NCI-H1436 treated with DMSO at 0.1 percent for 48 hours (cell line): Measurements from ENCODE around the gene UBLCP1.

Experiments
- DNase-seq: peaks from one replicate; lab custom pipeline; 2025; lab: John Stamatoyannopoulos, UW

The UBLCP1 gene

DNA sequence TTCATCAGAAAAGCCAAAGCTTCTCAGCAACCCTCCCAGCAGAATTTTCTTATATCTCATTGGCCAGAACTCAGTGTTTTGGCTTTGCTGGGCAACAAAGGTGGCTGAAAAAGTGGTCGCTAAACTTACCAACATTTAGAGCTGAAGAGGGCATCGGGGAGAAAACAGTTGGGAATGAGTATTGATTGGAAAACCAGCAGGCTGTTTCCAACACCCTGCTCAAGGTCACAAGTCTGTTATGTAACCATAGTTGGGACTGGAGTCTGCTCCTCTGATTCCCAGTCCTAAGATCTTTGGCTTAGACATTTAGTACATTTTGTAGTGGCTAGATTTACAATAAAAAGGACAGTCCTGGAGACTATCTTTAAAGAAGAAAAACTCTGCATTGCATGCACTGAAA, 50.1 kb downstream of the UBLCP1 start:
- DNase-seq: no peak

DNA sequence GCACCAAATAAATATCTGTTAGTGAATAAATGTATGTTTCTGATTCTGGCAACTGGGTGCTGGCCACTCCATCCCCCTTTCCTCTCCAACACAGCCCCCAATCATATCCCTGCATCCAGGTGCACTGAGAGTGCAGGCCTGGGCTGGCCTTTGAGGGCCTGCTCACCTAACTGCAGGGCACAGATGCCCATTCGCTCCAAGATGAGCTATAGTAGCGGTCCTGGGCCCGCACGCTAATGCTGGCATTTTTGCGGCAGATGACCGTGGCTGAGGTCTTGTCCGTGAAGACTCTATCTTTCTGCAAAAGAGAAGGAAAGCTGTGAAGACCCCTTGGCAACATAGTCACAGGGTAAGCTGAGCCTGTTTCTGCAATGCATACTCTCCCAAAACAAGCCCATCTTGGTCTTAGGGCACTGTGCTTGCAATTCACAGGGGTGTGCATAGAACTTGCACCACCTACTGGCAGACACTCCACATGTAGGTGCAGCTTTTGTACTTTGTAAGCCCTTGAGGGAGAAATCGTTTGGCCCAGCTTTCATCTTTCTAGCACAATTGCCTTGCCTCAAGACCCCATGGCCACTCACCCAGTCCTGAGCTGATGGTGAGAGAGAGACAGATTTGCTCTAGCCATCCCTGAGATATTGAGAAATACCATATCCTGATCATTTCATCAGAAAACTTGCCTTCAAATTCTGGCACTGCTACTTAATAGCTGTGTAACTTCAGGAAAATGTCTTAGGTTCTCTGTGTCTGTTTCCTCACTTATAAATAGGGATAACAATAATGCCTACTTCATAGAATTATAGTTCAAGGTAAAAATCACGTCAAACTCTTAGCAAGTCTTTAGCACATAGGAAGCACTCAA, 53.7 kb downstream of the UBLCP1 start:
- no peak for DNase-seq

- DNase-seq: no peak
Observed at GRCh38 chr5:159317849-159318248, 54.8 kb downstream of the UBLCP1 start.

- DNase-seq: no peak
Observed at GRCh38 chr5:159318448-159318847, 55.4 kb downstream of the UBLCP1 start.

DNA sequence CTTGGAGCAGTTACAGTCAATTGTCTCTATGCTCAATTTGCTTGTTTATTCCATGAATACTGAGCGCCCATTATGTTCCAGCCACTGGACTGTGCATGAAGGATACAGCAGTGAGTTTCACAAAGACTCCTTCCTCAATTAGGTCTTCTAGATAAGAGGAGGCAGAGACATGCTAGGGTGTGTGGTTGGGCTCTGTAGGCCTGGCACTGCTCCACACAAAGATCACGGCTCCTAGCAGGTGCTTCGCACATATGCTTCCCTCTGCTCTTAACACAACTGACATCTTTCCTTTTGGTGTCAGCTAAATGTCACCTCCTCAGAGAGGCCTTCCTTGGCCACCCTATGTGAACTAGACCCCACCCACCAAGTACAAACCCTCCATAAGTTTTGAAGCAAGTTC, 56.3 kb downstream of the UBLCP1 start:
- no peak for DNase-seq

GRCh38 chr5:159319832-159320231, 56.7 kb downstream of the UBLCP1 start:
- no peak for DNase-seq

DNA sequence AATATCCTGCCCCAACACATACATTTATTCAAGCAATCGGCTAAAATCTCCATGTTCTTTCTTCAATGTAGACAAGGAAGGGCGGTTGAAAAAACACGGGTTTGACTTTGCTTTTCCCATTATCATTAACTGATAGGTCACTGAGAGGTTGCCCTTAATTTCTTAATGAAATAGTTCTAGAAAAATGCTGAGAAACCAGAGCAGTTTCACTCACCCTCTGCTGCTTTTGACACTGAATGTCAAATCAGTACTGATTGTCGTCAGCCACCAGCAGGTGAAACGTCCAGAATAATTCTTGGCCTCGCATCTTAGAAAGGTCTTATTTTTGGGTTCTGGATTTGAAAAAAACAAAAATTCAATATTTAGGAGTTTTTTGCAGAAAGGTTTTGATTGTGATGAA, 59.1 kb downstream of the UBLCP1 start:
- no peak for DNase-seq

DNA sequence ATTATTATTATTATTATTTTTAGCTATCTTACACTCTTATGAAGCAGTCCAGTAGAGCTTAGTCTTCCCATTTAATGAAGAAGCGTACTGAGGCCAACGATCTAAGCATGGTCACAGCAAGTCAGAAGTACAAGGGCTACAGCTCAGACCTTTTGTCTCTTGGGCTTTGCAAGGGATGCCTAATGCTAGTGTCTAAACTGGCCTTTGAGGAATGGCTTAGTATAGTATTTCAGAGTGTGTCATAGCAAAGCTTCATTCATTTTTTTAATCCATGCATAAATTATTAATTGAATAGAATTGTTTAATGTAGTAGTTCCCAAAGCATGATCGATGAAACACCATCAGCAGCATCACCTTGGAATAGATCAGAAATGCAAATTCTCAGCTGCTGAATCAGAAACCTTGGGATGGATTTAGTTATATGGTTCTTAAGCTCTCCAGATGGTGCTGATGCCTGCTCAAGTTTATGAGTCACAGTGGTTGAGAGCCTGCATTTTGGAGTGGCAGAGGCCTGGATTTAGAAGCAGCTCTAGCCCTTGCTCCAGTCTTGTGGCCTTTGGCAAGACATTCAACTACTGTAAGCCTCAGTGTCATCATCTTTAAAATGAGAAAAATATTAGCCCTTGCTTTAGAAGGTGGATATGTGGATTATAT, 61.1 kb downstream of the UBLCP1 start:
- no peak for DNase-seq

DNA sequence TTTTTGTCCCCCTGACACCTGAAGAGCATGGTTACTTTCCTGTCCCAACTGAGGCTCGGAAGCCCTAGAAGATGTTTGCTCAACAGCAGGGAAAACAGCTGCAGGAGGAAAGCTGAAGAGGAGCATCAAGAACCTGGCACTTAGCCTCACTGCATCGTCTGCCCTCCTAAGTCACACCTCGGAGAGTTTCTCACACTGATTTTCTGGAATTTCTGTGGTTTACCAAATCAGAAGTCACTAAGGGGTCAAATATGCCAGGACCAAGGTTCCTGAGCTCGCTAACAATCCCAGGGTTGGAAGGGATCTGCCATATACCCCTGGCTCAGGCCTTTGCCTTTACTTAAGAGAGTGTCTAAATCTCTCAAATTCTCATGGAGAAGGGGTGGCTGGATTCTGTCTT, 61.9 kb downstream of the UBLCP1 start:
- DNase-seq: no peak

DNA sequence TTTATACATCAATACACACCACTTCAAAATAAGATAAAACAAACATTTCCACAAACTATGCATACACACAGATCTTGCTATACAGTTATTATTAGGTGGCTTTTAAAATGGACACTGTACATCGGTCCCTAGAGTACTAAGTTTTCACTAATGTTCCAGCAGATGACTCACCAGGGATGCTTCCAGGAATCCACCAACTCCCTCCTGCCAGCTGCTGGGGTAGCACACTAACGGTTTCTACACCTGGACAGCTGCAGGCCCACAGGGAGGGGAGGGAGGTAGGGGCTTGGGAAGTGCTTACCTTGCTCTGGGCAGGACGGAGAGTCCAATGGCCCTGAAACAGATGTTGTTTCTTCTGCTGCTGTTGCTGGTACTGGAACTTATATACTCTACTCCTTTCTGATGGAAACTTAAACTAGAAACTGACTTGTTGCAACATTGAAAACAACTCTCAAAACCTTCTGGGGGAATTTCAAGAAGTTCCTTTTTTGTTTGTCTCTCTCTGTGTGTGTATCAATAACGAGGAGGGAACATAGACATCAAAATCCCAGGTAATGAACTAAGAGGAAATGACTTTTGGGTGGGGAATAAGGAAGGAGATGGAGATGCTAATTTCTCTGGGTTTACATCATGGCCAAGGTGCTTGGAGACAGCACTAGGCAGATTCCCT, 67.2 kb downstream of the UBLCP1 start, which contains the start of gene IL12B:
Gene IL12B (minus strand): TSS at position 357 of the 670 bp plus-strand sequence. CDS start 3,705 bp downstream, outside the sequence.
- DNase-seq: no peak

DNA sequence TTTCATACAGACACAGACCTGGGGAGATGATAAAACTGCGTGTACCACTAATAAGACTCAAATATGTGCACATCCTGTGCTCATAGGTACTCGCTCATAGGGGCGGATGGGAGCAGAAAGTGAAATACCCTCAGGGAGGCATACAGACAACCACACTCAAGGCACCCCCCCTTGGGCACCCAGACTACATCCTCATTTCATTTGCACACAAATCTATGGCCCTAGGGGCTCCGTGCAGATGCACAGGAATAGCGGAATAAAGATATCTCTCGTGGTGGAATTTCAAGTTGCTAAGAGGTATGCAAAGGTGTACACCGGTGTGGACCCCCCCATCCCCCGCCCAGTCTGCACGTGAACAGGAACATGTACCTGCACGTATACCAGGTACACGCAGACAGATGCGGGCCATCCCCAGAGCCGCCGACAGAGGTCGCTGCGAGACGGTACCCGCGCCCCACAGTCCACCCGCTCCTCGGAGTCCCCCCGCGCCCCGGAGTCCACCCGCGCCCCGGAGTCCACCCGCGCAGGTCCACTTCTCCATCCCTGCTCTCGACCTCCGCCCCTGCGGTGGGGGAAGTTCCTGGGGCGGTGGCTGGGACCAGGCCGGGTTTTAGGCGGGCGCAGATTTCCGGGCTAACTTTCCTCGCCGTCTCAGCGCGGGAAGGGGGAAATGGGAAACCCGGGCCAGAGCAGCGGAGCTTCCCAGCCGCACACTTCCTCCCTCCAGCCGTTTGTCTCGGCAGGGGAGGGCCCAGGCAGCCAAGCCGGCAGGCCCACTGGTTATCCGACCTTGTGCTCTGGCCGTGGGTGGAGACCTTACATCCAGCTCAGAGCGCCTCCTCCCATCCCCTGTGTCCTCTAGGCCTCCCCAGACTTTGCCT, 68.2 kb downstream of the UBLCP1 start:
- no peak for DNase-seq

GRCh38 chr5:159332800-159333544, 69.9 kb downstream of the UBLCP1 start:
- DNase-seq: no peak

DNA sequence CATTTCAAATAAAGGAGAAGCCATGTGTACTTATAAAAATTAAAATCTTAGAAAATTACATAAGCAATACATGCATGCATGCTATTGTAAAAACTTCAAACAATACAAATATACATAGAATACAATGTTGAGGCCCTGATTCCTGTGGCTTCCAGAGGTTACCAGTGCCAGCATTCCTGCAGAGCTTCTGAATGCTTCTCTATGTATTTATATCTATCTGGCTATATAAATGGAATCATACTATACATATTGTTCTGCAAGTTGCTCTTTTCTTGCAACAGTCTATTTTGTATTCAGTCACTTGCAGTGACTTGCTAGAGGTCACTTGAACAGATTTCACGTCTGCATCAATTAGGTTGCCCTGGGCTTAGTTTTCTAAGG, 70.4 kb downstream of the UBLCP1 start:
- DNase-seq: no peak
